ENCODE measurements around the gene CHPT1.

The CHPT1 gene

GRCh38 chr12:101685092-101685491, 12.3 kb upstream of the CHPT1 start:
- H3K4me1 ChIP-seq (ENCODE audit: control insufficient read depth, insufficient read depth, low read length): no peaks in the 10 kb centered on the region
- no peak overlapping the region for H3K9ac ChIP-seq (ENCODE audit: low read length in 2 of 2)
- H3K36me3 ChIP-seq (ENCODE audit: control insufficient read depth in 2 of 2, insufficient read depth in 2 of 2, low read length in 2 of 2): no peaks in the 10 kb centered on the region
- H3K27me3 ChIP-seq (ENCODE audit: control insufficient read depth in 1 of 2, insufficient read depth in 2 of 2, low read length in 2 of 2): no peaks in the 10 kb centered on the region
- no peak overlapping the region for H3K4me3 ChIP-seq (ENCODE audit: low read length in 2 of 2)
- no peak overlapping the region for H3K27ac ChIP-seq (ENCODE audit: low read length)
- no peaks in the 10 kb centered on the region for H3K9me3 ChIP-seq (ENCODE audit: control insufficient read depth in 2 of 2, low read length in 2 of 2)

DNA sequence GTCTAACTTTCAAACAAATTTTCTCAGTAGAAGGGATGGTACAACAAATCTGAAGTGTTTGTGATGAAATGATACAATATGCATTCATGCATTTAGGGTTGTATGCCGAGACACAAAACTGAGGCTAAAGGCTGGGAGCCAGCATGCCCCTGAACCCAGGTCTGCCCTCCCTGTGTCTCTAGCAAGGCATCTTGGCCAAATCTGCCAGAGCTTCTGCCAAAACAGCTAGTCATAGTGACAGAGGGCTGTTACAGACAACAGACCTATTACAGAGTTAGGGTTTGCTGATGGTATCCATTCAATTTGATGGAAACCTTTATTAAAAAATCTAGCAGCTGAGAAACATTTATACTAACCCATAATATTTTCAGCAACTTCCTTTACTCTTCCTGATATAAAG, 11.3 kb upstream of the CHPT1 start:
- Histone ChIP-seq H3K9me3 (ENCODE audit: control insufficient read depth in 2 of 2, low read length in 2 of 2) (no peaks in the 10 kb centered on the region), H3K27me3 (ENCODE audit: control insufficient read depth in 1 of 2, insufficient read depth in 2 of 2, low read length in 2 of 2) (no peaks in the 10 kb centered on the region), H3K4me3 (ENCODE audit: low read length in 2 of 2) (no peak overlapping the region), H3K36me3 (ENCODE audit: control insufficient read depth in 2 of 2, insufficient read depth in 2 of 2, low read length in 2 of 2) (no peaks in the 10 kb centered on the region), H3K9ac (ENCODE audit: low read length in 2 of 2) (no peak overlapping the region), H3K27ac (ENCODE audit: low read length) (no peak overlapping the region), H3K4me1 (ENCODE audit: control insufficient read depth, insufficient read depth, low read length) (no peaks in the 10 kb centered on the region)

DNA sequence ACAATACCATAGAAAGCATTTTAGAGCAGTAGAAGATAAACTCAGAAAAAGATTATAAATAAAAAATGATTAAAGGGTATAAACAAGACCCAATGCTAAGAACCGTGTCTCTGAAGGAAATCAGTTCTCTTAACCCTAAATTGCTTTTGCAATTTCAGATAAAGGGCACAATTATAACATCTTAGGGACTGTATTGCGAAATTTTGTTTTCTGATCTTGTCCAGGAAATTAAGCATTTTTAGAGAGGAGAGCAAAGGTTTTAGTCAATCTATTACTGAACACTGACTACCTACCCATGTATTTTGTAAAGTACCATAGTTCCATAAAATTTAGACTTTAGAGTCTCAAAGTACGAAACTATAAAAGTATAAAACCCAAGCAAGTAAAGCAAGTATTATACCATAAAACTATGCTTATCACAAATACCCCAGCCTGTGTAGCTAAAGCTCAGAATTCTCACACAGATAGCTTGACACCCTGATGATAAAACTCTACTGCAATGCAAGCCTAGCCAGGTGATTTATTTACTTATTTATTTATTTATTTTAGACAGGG, 6.8 kb upstream of the CHPT1 start:
- Histone ChIP-seq H3K4me3 (ENCODE audit: low read length in 2 of 2) (no peak overlapping the region), H3K9me3 (ENCODE audit: control insufficient read depth in 2 of 2, low read length in 2 of 2) (no peaks in the 10 kb centered on the region), H3K27me3 (ENCODE audit: control insufficient read depth in 1 of 2, insufficient read depth in 2 of 2, low read length in 2 of 2) (no peaks in the 10 kb centered on the region), H3K4me1 (ENCODE audit: control insufficient read depth, insufficient read depth, low read length) (no peaks in the 10 kb centered on the region), H3K27ac (ENCODE audit: low read length) (no peak overlapping the region), H3K36me3 (ENCODE audit: control insufficient read depth in 2 of 2, insufficient read depth in 2 of 2, low read length in 2 of 2) (no peaks in the 10 kb centered on the region), H3K9ac (ENCODE audit: low read length in 2 of 2) (no peak overlapping the region)

- Histone ChIP-seq H3K27ac (ENCODE audit: low read length) (no peak overlapping the region), H3K9me3 (ENCODE audit: control insufficient read depth in 2 of 2, low read length in 2 of 2) (no peaks in the 10 kb centered on the region), H3K4me1 (ENCODE audit: control insufficient read depth, insufficient read depth, low read length) (peaks cover 6% of the 10 kb centered on the region), H3K27me3 (ENCODE audit: control insufficient read depth in 1 of 2, insufficient read depth in 2 of 2, low read length in 2 of 2) (no peaks in the 10 kb centered on the region), H3K9ac (ENCODE audit: low read length in 2 of 2) (no peak overlapping the region), H3K36me3 (ENCODE audit: control insufficient read depth in 2 of 2, insufficient read depth in 2 of 2, low read length in 2 of 2) (no peaks in the 10 kb centered on the region), H3K4me3 (ENCODE audit: low read length in 2 of 2) (no peak overlapping the region)
These were observed 5.8 kb upstream of the CHPT1 start for GRCh38 chr12:101691503-101692096.

DNA sequence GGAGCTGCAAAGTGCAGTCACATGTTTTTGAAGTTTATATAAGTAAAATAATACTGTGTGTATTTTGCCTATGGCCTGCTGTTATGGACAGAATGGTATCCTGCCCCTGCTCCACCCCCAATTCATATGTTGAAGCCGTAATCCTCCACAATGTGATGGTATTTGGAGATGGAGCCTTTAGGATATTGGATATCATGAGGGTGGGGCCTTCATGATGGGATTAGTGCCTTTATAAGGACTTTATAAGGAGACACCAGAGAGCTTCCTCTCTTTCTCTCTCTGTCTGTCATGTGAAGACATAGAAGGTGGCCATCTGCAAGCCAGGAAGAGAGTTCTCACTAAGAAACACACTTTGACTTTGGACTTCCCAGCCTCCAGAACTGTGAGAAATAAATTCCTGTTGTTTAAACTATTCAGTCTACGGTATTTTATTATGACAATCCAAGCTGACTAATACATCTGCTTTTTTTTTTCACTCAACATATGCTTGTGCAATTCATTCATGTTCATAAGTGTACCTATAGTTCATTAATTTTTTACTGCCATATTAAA, 3.1 kb upstream of the CHPT1 start:
- Histone ChIP-seq H3K27me3 (ENCODE audit: control insufficient read depth in 1 of 2, insufficient read depth in 2 of 2, low read length in 2 of 2) (no peaks in the 10 kb centered on the region), H3K4me3 (ENCODE audit: low read length in 2 of 2) (no peak overlapping the region), H3K4me1 (ENCODE audit: control insufficient read depth, insufficient read depth, low read length) (peaks cover 16% of the 10 kb centered on the region), H3K27ac (ENCODE audit: low read length) (no peak overlapping the region), H3K9me3 (ENCODE audit: control insufficient read depth in 2 of 2, low read length in 2 of 2) (no peaks in the 10 kb centered on the region), H3K36me3 (ENCODE audit: control insufficient read depth in 2 of 2, insufficient read depth in 2 of 2, low read length in 2 of 2) (no peaks in the 10 kb centered on the region), H3K9ac (ENCODE audit: low read length in 2 of 2) (no peak overlapping the region)

GRCh38 chr12:101694986-101695385, 2.5 kb upstream of the CHPT1 start:
- Histone ChIP-seq H3K9ac (ENCODE audit: low read length in 2 of 2) (no peak overlapping the region), H3K36me3 (ENCODE audit: control insufficient read depth in 2 of 2, insufficient read depth in 2 of 2, low read length in 2 of 2) (no peaks in the 10 kb centered on the region), H3K9me3 (ENCODE audit: control insufficient read depth in 2 of 2, low read length in 2 of 2) (no peaks in the 10 kb centered on the region), H3K27me3 (ENCODE audit: control insufficient read depth in 1 of 2, insufficient read depth in 2 of 2, low read length in 2 of 2) (no peaks in the 10 kb centered on the region), H3K4me3 (ENCODE audit: low read length in 2 of 2) (no peak overlapping the region), H3K27ac (ENCODE audit: low read length) (no peak overlapping the region), H3K4me1 (ENCODE audit: control insufficient read depth, insufficient read depth, low read length) (peaks cover 16% of the 10 kb centered on the region)

- Histone ChIP-seq H3K4me3 (ENCODE audit: low read length in 2 of 2) (no peak overlapping the region), H3K36me3 (ENCODE audit: control insufficient read depth in 2 of 2, insufficient read depth in 2 of 2, low read length in 2 of 2) (no peaks in the 10 kb centered on the region), H3K9ac (ENCODE audit: low read length in 2 of 2) (no peak overlapping the region), H3K27ac (ENCODE audit: low read length) (no peak overlapping the region), H3K9me3 (ENCODE audit: control insufficient read depth in 2 of 2, low read length in 2 of 2) (no peaks in the 10 kb centered on the region), H3K4me1 (ENCODE audit: control insufficient read depth, insufficient read depth, low read length) (peaks cover 16% of the 10 kb centered on the region), H3K27me3 (ENCODE audit: control insufficient read depth in 1 of 2, insufficient read depth in 2 of 2, low read length in 2 of 2) (no peaks in the 10 kb centered on the region)
These were observed 1.7 kb upstream of the CHPT1 start for GRCh38 chr12:101695706-101696105.

DNA sequence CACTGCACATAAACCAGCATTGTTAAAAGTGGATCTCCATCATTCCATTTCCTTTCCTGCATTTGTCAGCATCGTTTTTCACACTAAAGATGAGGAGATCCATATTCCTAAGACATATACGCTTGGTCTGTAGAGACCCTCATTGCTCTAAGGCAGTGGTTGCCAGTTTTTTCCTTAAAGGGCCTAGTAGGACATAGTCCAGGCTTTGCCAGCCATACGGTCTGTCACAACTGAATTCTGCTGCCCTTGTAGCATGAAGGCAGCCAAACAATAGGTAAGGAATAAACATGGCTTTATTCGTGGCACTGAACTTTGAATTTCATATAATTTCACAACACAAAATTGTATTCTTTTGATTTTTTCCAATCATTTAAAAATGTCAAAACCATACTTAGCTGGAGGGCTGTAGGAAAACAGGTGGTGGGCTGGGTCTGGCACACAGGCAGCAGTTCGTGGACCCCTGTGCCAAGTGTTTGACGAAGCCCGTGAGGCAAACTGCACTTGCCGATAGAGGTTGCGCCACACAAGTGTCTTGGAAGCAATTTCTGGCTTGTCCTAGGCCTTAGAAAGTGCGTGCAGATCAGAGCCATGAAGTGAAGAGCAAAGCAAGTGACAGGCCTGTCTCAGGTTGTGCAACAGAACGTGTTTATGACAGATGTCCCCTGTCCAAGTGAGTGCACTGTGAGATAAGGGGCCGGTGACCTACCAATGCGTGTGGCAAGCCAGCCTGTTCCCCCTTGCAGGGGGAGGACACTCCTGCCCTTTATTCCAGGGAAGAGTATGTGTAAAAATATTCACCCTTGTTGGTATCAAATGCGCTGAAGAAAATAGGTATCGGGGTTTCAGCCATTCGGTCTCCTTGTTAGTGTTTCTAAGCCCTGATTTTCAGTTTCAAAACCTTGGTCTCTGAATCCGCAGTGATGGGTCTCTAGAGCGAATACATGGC, 916 bp upstream of the CHPT1 start:
- Histone ChIP-seq H3K36me3 (ENCODE audit: control insufficient read depth in 2 of 2, insufficient read depth in 2 of 2, low read length in 2 of 2) (no peaks in the 10 kb centered on the region), H3K27ac (ENCODE audit: low read length) (peak overlapping the region; percentile 80), H3K9me3 (ENCODE audit: control insufficient read depth in 2 of 2, low read length in 2 of 2) (no peaks in the 10 kb centered on the region), H3K9ac (ENCODE audit: low read length in 2 of 2) (peak overlapping the region; percentile 78 to 88), H3K4me1 (ENCODE audit: control insufficient read depth, insufficient read depth, low read length) (peaks cover 16% of the 10 kb centered on the region), H3K27me3 (ENCODE audit: control insufficient read depth in 1 of 2, insufficient read depth in 2 of 2, low read length in 2 of 2) (no peaks in the 10 kb centered on the region), H3K4me3 (ENCODE audit: low read length in 2 of 2) (peak overlapping the region; percentile 92 to 96)

- Histone ChIP-seq H3K36me3 (ENCODE audit: control insufficient read depth in 2 of 2, insufficient read depth in 2 of 2, low read length in 2 of 2) (no peaks in the 10 kb centered on the region), H3K9me3 (ENCODE audit: control insufficient read depth in 2 of 2, low read length in 2 of 2) (no peaks in the 10 kb centered on the region), H3K9ac (ENCODE audit: low read length in 2 of 2) (peak overlapping the region; percentile 83 to 88), H3K27ac (ENCODE audit: low read length) (peak overlapping the region; percentile 82), H3K4me3 (ENCODE audit: low read length in 2 of 2) (peak overlapping the region; percentile 92 to 96), H3K27me3 (ENCODE audit: control insufficient read depth in 1 of 2, insufficient read depth in 2 of 2, low read length in 2 of 2) (no peaks in the 10 kb centered on the region), H3K4me1 (ENCODE audit: control insufficient read depth, insufficient read depth, low read length) (peaks cover 19% of the 10 kb centered on the region)
These were observed 725 bp downstream of the CHPT1 start for GRCh38 chr12:101697930-101698799.

DNA sequence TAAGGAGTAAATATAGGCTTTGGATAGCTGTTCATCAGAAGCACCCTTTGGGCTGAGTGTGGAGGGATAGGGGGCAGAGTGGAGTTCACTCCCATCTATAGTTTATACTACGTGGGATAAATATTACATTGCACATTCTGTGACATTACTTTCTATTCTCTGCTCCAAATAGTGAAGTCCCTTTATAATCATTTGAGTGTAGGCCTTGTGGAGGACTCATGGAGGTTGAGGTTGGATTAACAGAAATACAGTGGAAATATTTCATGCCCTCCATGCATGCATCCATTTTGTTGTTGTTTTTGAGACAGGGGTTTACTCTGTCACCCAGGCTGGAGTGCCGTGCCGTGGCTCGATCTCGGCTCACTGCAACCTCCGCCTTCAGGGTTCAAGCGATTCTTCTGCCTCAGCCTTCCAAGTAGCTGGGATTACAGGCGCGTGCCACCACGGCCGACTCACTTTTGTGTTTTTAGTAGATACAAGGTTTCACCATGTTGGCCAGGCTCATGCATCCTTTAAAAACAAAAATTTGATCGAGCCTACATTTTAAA, 1.4 kb downstream of the CHPT1 start:
- no peaks in the 10 kb centered on the region for H3K9me3 ChIP-seq (ENCODE audit: control insufficient read depth in 2 of 2, low read length in 2 of 2)
- H3K27ac ChIP-seq (ENCODE audit: low read length): peak overlapping the region; percentile 82
- peak overlapping the region; percentile 83 to 88 for H3K9ac ChIP-seq (ENCODE audit: low read length in 2 of 2)
- peaks cover 19% of the 10 kb centered on the region for H3K4me1 ChIP-seq (ENCODE audit: control insufficient read depth, insufficient read depth, low read length)
- peak overlapping the region; percentile 92 to 96 for H3K4me3 ChIP-seq (ENCODE audit: low read length in 2 of 2)
- H3K27me3 ChIP-seq (ENCODE audit: control insufficient read depth in 1 of 2, insufficient read depth in 2 of 2, low read length in 2 of 2): no peaks in the 10 kb centered on the region
- no peaks in the 10 kb centered on the region for H3K36me3 ChIP-seq (ENCODE audit: control insufficient read depth in 2 of 2, insufficient read depth in 2 of 2, low read length in 2 of 2)
